ENCODE results near the gene GRK3.

The GRK3 gene

GRCh38 chr22:25736378-25737011, 172.0 kb downstream of the GRK3 start:
- no peak for DNase-seq (ENCODE audit: low spot score)

- no peak for DNase-seq (ENCODE audit: low spot score)
Observed at GRCh38 chr22:25739659-25740344, 175.3 kb downstream of the GRK3 start.

- DNase-seq (ENCODE audit: low spot score): no peak
Observed at GRCh38 chr22:25741692-25742626, 177.5 kb downstream of the GRK3 start, which contains the start of gene MYO18B. Gene MYO18B, plus strand, starts transcription at chr22:25742188. Its CDS starts 18,905 bp downstream, at chr22:25761093.

- no peak for DNase-seq (ENCODE audit: low spot score)
Observed at GRCh38 chr22:25742918-25743708, 178.6 kb downstream of the GRK3 start.

- no peak for DNase-seq (ENCODE audit: low spot score)
Observed at GRCh38 chr22:25744694-25745093, 180.2 kb downstream of the GRK3 start.

GRCh38 chr22:25745341-25746011, 181.0 kb downstream of the GRK3 start:
- DNase-seq (ENCODE audit: low spot score): no peak

GRCh38 chr22:25746012-25746373, 181.5 kb downstream of the GRK3 start:
- DNase-seq (ENCODE audit: low spot score): no peak

- no peak for DNase-seq (ENCODE audit: low spot score)
Observed at GRCh38 chr22:25747245-25747944, 182.9 kb downstream of the GRK3 start.

GRCh38 chr22:25748140-25748539, 183.7 kb downstream of the GRK3 start:
- no peak for DNase-seq (ENCODE audit: low spot score)

GRCh38 chr22:25748704-25749103, 184.2 kb downstream of the GRK3 start:
- no peak for DNase-seq (ENCODE audit: low spot score)

GRCh38 chr22:25749420-25750169, 185.1 kb downstream of the GRK3 start:
- no peak for DNase-seq (ENCODE audit: low spot score)

GRCh38 chr22:25750569-25751173, 186.2 kb downstream of the GRK3 start:
- no peak for DNase-seq (ENCODE audit: low spot score)

- DNase-seq (ENCODE audit: low spot score): no peak
Observed at GRCh38 chr22:25751174-25751581, 186.7 kb downstream of the GRK3 start.

GRCh38 chr22:25752615-25753214, 188.2 kb downstream of the GRK3 start:
- DNase-seq (ENCODE audit: low spot score): no peak

- DNase-seq (ENCODE audit: low spot score): no peak
Observed at GRCh38 chr22:25753252-25753651, 188.8 kb downstream of the GRK3 start.

- peak; percentile 78 for DNase-seq (ENCODE audit: low spot score)
Observed at GRCh38 chr22:25754527-25755202, 190.2 kb downstream of the GRK3 start.

GRCh38 chr22:25757686-25758085, 193.2 kb downstream of the GRK3 start:
- DNase-seq (ENCODE audit: low spot score): no peak

- no peak for DNase-seq (ENCODE audit: low spot score)
Observed at GRCh38 chr22:25758316-25758715, 193.8 kb downstream of the GRK3 start.

Data from kidney capillary endothelial cell (primary cell).